DMS153 (cell line): Measurements from ENCODE around the gene BMP10.
A peak's percentile ranks its signal among the peaks of the same experiment; 100 is the strongest.

Source experiments
- DNase-seq: peaks from one replicate; lab custom pipeline; 2025; lab: John Stamatoyannopoulos, UW

BMP10 gene

DNA sequence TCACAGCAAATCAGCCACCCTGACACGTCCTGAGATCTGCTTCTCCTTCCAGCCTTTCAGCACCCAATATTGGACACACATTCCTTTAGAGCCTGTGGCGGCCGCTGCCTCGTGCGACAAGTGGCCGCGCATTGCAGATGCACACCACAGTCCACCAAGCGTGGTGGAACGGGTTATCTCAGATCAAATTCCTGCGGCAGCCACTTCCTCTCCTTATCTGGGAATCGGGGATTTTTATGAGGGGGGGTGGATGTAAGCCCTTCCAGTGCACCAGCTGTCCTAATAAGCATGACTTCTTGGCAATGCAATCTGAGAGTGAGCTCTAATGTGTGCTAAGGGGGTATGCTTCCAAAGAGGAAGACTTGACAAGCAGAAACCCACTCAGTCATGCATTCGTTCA lies 18.3 kb upstream of the BMP10 start:
- DNase-seq: no peak

DNA sequence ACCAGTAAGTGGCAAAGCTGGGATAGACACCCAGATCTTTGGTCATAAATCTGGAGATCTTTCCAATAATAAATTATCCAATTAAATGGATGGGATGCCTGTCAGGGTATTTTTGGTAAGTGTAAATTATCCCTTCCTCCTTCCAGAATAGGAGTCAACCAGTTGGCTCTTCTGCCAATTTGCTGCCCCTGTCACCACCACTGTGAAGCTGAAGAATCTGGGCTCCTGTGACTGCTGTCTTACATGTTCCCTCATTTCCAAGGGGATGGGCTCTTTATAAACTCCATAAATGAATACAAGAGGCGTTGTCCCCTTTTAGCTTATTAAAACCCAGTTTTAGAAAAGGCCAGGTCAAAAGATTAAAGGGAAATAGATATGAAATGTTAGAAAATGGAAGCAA lies 17.8 kb upstream of the BMP10 start:
- DNase-seq: no peak

DNA sequence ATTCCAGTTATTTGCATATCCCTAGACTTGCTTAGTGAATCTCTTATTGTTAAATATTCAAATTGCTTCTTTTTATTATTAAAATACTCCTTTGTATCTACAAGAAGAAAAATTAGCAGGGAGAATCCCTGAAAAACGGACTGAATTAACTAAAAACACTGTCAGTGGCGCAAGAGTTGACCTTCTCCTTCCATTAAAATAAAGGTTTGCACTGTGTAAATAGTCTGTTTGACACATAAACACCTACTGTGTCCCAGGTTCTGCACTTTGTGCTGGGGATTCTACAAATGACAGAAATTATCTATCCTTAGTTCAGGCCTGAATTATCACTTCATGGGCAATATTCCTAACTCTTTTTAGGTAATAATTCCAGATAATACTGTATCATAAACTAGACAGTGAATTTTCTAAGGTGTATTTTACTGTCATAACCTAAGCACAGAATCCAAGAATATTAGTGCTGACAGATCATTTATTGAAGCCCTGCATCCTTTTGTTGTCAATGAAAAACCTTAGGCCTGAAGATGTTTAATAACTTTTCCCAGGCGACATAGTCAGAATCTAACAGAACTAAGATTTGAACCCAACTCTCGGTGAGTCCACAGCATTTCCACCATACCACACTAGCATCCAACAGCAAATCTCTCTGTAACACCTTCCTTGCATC lies 17.0 kb upstream of the BMP10 start:
- no peak for DNase-seq

DNA sequence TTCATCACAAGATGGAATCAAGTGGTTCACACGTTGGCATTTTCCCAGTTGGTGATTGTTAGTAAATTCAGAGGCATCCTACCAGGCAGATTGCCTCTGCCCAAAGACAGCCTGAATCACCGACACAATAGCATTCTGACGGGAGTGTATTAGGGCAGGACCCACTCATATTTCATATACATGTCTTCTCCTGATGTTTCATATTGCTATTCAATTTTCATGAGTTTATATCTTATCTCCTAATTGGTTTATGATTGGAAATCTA lies 14.5 kb upstream of the BMP10 start:
- DNase-seq: no peak

DNA sequence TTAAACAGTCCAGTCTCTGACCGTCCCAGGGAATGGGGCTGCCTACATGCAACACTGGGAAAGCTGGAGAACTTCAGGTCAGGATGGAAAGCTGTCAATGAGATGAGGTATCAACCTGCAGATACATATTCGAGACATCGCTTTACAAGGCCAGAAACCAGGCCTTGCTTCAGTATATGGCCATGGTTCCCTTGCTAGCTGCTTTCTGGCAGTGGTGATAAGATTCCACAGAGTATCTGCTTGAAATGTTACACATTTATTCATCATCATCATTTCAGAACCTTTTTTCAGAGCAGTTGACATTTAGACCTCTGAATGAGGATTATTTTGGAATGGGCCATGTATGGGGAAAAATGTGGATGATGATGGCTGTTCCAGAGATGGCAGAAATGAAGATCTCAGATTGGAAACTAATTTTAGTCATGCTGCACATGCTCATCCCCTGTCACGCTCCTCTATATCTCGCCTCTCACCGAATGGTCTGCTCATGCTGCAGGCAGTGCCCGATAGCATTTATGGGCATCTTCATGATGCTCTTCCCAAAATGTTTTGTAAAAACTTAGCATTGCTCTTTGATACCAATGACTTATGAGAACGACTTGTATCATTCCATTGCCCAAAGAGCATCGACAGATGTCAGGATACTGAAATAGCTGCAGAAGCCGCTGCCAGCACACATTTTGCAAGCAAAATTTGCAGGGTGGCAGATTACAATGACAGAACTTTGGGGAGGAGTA lies 14.0 kb upstream of the BMP10 start:
- DNase-seq: no peak

DNA sequence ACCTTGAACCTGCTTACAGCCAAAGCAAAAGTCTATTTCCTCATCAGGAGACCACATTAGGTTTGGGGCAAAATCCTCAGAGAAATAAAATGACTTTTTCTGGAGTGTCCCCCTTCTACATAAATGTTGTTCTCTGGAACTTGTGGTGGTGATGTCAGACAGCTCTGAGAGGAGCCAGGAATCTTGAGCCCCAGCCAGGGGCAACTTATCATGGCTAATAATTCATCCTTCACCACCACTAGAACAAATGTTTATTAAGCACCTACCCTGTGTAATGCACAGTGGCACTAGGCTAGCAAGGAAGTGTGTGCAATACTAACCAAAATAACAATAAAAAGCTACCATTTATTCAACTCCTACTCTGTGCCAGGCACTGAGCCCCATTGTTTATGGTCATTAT lies 9.0 kb upstream of the BMP10 start:
- no peak for DNase-seq

DNA sequence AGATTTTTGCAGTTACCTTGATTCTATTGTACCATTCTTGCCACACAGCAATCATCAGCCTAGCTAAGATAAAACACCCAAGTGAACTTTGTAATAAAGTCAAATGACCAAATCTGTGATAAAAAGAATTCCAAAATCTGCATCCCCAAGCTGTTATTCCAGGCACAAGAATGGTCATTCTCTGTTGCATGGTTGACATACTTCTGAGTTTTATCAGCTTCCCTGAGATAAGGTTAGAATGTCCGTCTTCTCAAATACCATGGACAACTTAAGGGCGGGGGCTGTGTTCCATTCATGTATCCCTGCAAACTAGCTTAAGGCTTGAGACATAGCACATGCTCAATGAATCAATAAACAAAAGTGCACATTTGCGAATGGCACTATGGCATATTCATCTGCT lies 8.1 kb upstream of the BMP10 start:
- no peak for DNase-seq

DNA sequence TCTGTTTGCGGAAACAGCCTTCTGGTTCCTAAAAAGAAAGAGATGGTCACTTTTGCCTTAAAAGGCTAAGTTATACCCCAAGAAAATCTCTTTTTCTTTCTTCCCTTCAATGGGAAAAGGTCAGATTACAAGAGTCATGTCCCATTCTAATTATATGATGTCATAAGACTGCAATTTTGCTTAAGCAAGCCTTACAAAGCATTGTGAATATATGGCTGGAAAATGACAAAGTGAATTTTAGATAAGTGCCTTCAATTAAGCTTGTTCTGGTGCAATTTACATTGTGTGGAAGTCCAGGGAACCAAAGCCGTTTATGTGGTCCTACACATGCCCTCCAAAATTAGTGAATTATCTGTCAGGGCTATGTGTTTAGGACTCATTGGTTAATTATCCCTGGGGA lies 7.6 kb upstream of the BMP10 start:
- no peak for DNase-seq

DNA sequence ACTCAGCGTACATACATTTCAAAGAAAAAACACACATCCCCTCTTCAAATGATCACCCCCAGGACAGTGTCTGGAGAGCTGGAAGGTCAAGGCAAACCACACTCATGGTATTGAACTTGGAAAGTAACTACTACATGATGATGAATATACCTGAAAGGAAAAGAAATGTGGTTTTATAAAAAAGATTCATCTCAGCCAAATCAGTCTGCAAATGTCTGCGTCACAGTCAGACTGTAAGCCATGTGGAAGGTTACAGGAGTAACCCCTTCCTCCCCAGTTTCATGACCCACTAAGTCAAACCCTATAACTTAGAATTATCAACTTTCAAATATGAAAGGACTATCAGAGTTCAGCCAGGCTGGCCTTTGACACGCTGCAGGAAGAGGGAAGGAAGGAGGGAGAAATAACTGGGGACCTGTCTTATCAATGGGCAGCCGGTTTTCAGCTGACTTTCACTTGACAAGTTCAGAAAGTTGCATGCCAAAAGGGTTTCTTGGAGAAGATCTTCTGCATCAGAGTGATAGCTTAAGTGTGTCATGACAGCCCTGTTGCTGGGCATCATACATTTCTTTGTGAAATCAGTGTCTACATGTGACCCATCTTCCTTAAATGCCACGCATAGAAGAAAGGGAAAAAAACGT lies 7.0 kb upstream of the BMP10 start:
- no peak for DNase-seq

DNA sequence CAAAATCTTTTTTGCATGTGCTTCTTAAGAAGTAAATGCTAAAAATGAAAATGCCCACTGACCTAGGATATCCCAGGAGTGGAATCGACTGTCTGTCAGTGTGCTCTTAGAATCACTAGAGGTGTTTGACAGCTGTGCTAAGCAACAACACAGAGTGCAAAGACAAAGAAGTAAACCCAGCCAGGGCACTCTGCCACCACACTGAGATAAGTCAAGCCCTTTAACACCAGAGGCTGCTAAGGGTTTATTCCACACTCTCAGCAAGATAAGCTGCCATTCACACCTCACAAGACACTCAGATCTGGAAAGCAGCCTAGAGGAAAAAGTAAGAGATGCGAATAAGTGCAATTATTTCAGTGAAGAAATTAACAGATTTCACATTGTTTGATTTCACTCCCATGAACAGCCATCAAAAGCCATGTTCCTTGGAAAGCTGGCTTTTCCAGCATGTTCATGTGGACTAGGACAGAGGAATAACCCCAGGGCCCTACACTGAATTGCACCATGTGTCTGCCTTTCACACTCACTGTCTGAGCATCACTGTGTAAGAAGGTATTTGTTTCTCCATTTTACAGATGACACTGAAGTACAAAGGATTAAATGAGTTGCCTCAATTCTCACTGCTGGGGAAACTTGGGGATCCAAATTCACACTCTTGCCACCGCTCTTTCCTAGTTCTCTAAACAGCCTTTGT lies 6.0 kb upstream of the BMP10 start:
- no peak for DNase-seq

DNA sequence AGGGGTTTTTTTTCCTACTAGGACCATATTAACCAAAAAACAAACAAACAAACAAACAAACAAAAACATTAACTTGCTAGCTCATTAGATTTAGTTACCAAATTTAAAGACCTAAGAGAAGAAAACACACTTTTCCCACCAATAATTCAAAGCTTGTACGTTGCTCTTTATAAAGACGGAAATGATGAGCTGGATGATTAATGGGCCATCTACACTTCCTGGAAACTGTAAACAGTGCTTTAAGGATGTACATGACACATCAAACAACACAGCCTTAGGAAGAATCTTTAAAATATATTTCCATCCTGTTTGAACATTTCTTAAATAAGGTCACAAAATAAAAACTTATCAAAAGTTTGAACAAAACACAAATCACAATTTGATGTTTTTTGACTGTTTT lies 982 bp downstream of the BMP10 start:
- DNase-seq: peak; percentile 19

DNA sequence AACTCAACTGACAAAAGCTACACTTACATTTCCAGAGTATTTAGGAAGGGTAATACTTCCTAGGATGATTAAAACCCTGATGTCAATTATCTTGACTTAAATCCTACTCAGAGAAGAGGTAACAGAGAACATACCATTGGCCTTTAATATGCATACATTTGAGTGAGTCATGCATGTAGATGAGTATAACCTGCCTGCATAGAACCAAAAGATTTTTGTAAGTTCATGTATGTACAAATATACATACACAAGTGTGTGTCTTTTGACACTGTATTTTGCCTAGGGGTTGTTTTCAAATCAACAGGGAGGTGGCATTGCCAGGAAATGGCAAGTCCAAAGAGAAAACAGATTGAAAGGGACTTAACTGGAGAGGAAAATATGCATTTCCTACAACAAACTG lies 6.1 kb downstream of the BMP10 start:
- DNase-seq: no peak

DNA sequence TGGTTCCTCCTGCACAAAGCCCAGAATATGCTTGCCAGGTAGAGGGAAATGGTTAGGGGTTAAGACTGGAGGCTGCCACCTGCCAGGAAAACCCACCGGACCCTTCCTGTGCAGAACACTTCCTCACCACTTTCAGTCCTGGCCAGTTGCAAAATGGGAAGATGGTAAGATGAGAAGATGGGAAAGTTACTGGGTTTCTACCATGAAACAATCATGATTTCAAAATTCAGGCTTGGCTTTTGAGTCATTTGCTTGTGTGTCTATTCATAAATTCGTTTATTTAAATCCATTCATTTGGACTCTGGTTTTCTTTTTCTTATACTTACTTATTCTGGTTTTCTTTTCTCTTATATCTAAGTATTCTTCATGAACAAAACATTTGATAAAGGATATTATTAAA lies 7.2 kb downstream of the BMP10 start:
- DNase-seq: no peak

DNA sequence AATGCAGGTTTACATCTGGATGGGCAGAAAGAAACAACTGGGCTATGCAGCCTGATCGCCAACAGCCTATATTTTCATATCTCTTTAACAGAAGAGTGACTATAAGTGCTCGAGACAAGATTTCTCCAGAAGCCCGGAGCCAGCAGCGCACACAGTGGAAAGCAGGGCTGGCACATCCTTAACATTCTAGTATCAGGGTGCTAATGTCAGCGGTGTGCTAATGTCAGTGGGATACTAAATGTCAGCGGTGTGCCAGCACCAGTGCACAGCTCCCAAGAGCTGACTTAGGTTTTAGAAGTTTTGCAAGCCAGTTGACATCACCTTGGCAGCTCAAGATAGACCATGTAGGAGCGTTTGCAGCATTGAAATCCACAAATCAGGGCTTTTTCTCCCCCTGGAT lies 8.3 kb downstream of the BMP10 start:
- no peak for DNase-seq

DNA sequence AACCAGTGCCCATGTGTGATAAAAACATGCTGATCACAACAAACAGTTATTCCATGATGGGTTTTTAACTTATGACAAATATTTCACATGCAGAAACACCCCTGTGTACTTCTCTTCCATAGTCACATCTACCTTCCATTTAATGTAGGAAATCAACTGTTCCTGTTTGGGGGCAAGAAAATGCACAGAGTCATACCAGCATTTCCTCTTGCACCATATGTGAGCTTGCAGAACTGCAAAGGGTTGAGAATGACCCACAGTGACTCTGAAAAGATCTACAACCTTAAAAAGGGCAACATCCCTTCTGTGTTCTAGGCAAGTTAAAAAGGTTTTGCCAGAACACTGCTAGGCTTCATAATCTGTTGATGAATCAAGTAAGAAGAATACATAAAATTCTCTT lies 9.9 kb downstream of the BMP10 start:
- no peak for DNase-seq

DNA sequence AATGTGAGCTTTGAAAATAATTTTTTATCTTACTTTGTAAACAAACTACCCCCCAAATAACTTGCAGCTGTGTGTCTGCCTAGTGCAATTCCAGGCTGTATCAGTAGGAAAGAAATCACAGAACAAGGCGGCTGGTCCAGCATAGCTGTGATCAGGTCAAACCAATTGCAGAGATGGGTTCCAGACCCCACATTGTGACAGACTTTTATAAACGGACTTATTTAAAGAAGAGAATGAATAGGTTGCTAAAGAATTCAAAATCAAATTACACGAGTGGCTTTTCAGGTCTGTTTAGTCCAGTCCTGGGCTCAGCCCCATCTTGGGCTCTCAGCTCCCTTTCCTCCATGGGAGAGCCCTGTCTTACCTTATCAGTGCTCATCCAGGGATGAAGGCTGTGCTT lies 11.1 kb downstream of the BMP10 start:
- no peak for DNase-seq

DNA sequence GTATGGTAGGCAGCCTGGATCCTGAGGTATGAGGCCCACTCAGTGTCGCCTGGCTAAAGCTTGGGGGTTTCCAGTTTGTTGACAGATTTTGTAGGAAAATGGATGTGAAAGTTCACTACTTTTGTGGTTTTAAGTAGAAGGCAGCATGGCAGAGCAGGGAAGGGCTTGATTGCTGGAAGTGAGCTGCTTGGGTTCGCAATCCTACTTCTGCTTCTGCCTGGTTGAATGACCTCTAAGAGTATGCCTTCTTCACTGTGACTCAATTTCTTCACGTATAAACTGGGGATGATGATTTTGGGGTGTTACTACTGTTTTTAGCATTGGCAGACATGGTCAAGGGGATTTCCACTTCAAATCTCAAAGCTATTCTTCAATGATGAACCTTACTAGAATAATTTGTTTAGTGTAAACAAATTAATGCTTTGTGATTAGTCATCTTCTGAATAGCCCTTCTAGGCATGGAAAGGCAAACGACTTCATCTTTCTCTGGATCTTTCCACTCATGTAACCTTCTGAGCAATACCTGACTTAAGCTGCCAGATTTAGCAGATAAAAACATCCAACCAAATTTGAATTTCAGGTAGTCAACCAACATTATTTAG lies 13.2 kb downstream of the BMP10 start:
- no peak for DNase-seq

DNA sequence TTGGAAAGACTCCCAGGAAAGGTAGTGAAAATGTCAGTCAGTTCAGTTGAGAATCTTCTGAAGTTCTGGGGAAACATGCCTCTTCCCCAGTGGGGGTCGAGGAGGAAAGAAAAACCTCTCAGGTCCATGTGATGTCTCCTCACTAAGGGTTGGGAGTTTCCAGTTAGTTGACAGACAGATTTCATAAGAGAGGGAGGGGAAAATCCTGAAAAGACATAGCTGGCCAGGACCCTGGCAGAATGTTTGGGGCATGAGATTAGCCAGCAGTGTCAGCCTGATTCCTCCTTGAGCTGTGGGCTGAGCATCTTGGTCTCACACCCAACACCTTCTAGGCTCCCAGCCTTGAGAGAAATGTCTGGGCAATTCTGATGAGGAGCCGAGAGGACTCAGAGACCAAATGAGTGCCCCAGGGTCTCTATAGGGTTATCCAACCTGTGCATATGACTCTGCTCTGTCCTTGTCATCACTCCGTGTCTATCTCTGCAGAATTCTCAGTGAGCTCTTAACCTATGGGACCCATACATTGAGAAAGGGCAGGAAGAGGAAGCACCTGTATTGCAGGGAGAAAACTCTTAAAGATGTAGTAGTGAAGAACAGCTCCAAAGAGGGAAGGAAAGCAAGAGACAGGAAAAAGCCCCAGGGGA lies 13.9 kb downstream of the BMP10 start:
- no peak for DNase-seq

DNA sequence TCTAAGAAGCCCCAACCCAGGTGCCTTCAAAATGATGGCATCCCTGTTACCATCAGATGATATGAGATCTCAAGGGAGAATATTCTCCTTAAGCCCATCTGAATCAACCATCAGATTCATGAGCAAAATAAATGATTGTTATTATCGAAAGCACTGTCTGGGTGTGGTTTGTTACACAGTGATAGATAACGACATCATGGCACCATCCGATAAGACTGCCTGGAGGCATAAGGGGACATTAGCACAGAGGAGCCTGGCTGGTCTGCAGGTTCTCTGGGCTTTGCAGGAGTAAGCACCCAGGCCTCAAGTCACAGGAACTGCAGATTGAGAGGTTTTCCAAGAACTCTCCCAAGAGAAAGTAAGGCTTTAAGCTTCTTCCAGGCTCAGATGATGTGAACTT lies 15.6 kb downstream of the BMP10 start:
- no peak for DNase-seq

DNA sequence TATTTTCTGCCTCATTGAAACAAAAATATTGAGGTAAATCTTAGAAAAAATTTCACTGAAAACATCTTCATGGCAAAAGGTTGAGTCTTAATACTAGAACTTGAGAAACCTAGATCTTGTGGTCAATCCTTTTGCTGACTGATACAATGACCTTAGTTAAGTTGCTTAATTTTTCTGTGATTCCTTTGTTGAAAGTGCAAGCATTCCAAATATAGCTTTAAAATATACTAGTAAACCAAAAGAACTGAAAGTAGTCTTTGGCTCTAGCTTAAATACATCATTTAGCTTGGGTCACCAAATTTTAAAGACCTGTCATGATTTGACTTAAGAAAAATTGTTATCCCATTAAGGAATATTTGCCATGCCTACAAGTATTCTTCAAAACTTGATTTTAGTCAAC lies 16.7 kb downstream of the BMP10 start:
- DNase-seq: no peak

DNA sequence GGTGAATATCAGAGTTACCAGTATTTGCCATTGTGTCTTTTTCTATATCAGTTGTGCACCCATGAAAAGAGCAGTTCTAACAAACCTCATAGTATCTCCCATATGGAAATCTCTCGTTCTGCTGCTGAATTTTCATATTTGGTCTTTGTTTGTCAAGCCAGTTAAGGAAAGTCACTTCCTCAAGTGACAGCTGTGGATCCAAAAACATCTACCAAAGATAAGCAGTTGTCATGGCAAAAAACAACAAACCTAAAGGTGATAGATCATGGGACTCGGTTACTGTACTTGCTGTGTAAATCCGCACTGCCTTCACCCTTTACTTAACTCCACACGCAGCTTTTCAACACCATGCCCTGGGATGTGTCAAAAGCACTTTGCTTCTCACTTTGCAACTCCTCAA lies 17.3 kb downstream of the BMP10 start:
- DNase-seq: no peak

DNA sequence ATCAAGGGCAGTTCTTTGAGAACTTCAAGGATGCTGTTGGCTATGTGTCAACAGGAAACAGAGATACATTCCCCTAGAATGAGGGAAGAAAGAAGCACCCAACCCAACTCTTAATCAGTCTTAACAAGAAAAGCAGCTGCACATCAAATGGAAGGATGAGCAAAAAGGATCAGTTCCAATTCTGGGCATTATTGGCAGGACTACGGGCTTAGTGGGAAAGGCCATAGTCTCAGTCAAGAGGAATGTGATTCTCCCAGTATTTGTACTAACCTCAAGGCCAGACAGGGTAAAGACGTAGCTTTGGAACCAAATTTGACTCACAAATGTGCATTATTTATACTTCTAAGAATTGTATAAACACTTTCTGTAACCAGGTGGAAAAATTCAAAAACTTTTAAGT lies 18.2 kb downstream of the BMP10 start:
- no peak for DNase-seq
